Measurements from ENCODE around the gene ATP10D. TPM values are rescaled to one million over a fixed set of nuclear protein-coding genes. Genes with fewer than 3 reads are reported as not detected.

Gene ATP10D
- total and polyA plus RNA-seq, 2 donors (not counting 3 experiments of a cell fraction or from before 2014, with no cell fraction given), result 34.1 to 40.2 TPM

DNA sequence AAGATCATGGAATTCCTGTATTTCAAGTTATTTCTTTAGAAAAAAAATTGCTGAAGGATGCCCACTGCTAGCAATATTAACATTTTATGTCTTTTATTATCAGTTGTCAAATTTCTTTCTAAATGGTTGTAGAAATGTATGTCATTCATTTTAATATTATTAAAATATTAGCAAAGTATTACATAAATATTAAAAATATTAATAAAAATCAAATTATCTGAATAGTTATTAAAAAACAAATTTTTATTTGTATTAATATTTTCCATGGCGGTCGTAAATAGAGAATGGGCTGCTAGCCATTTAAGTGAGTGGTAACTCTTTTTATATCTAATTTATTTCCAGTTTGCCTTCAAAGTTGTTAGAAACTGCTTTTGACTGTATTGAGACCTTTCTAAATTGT lies 72.2 kb downstream of the ATP10D start:
- no peaks in the 10 kb centered on the region for H3K9me1 ChIP-seq (replicated peaks; ENCODE audit: control insufficient read depth, extremely low read depth, insufficient read depth, low read length)
- no peaks in the 10 kb centered on the region for H3K9me3 ChIP-seq (replicated peaks; ENCODE audit: control insufficient read depth, insufficient read depth, low read length)
- no peak overlapping the region for H3K4me3 ChIP-seq (replicated peaks in 1 of 3; ENCODE audit: insufficient read depth in 1 of 3, low read depth in 1 of 3, low read length in 3 of 3)
- no peaks in the 10 kb centered on the region for H3K79me2 ChIP-seq (ENCODE audit: control insufficient read depth, insufficient read depth, low read length)
- TF ChIP-seq, protein P1, sequence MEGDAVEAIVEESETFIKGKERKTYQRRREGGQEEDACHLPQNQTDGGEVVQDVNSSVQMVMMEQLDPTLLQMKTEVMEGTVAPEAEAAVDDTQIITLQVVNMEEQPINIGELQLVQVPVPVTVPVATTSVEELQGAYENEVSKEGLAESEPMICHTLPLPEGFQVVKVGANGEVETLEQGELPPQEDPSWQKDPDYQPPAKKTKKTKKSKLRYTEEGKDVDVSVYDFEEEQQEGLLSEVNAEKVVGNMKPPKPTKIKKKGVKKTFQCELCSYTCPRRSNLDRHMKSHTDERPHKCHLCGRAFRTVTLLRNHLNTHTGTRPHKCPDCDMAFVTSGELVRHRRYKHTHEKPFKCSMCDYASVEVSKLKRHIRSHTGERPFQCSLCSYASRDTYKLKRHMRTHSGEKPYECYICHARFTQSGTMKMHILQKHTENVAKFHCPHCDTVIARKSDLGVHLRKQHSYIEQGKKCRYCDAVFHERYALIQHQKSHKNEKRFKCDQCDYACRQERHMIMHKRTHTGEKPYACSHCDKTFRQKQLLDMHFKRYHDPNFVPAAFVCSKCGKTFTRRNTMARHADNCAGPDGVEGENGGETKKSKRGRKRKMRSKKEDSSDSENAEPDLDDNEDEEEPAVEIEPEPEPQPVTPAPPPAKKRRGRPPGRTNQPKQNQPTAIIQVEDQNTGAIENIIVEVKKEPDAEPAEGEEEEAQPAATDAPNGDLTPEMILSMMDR (IDR thresholded peaks at IDR 0.05; ENCODE audit: extremely low read depth in 1 of 2, insufficient read depth in 1 of 2, low read depth in 1 of 2, low read length in 2 of 2), result no peak
- TF ChIP-seq POLR2AphosphoS5 (IDR thresholded peaks at IDR 0.05; ENCODE audit: insufficient read depth, low read depth, low read length) (no peak), FOS (IDR thresholded peaks at IDR 0.05; ENCODE audit: borderline replicate concordance, insufficient read depth, low read length) (no peak), POLR2A (IDR thresholded peaks at IDR 0.05; ENCODE audit: low read depth, low read length) (no peak), MYC (IDR thresholded peaks at IDR 0.05; ENCODE audit: low read depth, low read length) (no peak), EZH2 (IDR thresholded peaks at IDR 0.05; ENCODE audit: borderline replicate concordance, low read depth, low read length, severe bottlenecking) (no peak), JUN (IDR thresholded peaks at IDR 0.05; ENCODE audit: borderline replicate concordance, insufficient read depth, insufficient read length, low read depth) (no peak), GATA2 (IDR thresholded peaks at IDR 0.05; ENCODE audit: insufficient read depth, insufficient read length, low read depth, low read length) (no peak)
- TF ChIP-seq, protein P2, sequence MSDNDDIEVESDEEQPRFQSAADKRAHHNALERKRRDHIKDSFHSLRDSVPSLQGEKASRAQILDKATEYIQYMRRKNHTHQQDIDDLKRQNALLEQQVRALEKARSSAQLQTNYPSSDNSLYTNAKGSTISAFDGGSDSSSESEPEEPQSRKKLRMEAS (IDR thresholded peaks at IDR 0.05; ENCODE audit: insufficient read depth, insufficient read length), result no peak
- dilution Hi-C loops (cut with MboI; ENCODE audit: extremely low pct_ligation_motif_present, low sequenced_read_pairs), result no loop called here
- H3K27me3 ChIP-seq (ENCODE audit: control insufficient read depth in 2 of 2, insufficient read depth in 2 of 2, low read length in 2 of 2), result no peaks in the 10 kb centered on the region
- no peaks in the 10 kb centered on the region for H4K20me1 ChIP-seq (replicated peaks; ENCODE audit: control insufficient read depth, extremely low read depth, insufficient read depth, low read length)
- POLR2A ChIA-PET, result no interaction called here
- H3K4me2 ChIP-seq (ENCODE audit: insufficient read depth, low read length), result no peak overlapping the region
- no peak overlapping the region for H2AFZ ChIP-seq (ENCODE audit: low read depth, low read length)
- H3K27ac ChIP-seq (ENCODE audit: insufficient read depth, low read depth, low read length), result no peak overlapping the region
- intact Hi-C loops (cut with micrococcal nuclease), result no loop called here
- no peak overlapping the region for H3K9ac ChIP-seq (replicated peaks; ENCODE audit: extremely low read depth, insufficient read depth, low read length)
- H3K36me3 ChIP-seq (ENCODE audit: control insufficient read depth in 2 of 2, extremely low read depth in 1 of 2, insufficient read depth in 2 of 2, low read length in 2 of 2), result peaks cover 0 to 2% of the 10 kb centered on the region in 2 experiments
- FAIRE-seq, result no peak
- H3K4me1 ChIP-seq (ENCODE audit: control insufficient read depth, extremely low read depth, insufficient read depth, low read length), result no peaks in the 10 kb centered on the region
- DNase-seq (ENCODE audit: low read depth, low spot score), result no peak
- no TSS peak for BruUV-seq (replicated peaks)
- CTCF ChIA-PET, result no interaction called here
